NCI-H524 treated with DMSO at 0.1 percent for 48 hours (cell line): Measurements from ENCODE around the gene NPY4R.
"Not testable (repeated sequence)": the region's sequence is repeated elsewhere in the genome, so short reads cannot be mapped to it uniquely, and the experiment has no call there.

Experiments
- DNase-seq: peaks from one replicate; lab custom pipeline; 2025; lab: John Stamatoyannopoulos, UW

Gene NPY4R

DNA sequence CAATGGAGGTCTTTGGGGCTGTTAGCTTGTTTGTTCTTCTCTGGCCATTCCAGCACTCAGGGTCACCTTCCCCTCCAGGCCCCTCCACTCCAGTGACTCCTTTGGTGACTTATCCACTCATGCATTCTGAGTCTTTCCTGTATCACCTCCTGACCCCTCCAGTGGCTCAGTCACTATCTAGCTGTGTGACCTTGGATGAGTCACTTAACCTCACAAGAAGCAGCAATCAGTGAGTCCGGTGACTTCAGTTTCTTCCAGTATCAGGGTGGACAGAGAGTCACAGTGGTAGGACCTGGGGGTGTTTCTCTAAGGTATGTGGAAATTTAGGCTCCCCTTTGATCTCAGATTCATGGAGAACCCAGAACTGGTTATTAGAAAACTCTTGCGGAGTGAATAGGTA is 9.8 kb downstream of the NPY4R start:
- DNase-seq = not testable (repeated sequence)

DNA sequence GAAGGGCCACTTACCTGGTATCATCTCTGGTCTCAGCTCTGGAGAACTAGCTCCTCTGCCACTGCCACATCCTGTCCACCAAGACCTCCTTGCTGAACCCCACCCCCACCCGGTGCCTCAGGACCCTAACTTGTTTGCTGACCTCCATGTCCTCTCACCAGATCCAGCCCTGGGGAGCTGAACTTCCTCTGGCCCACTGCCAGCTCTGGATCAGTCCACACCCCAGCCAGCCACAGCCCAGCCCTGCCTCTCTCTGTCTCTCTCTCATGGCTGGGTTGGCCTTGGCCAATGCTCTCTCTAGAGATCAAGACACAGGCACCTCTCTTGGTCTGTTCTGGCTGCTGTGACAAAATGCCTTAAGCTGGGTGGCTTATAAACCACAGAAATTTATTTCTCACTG is 14.4 kb downstream of the NPY4R start:
- DNase-seq = not testable (repeated sequence)

DNA sequence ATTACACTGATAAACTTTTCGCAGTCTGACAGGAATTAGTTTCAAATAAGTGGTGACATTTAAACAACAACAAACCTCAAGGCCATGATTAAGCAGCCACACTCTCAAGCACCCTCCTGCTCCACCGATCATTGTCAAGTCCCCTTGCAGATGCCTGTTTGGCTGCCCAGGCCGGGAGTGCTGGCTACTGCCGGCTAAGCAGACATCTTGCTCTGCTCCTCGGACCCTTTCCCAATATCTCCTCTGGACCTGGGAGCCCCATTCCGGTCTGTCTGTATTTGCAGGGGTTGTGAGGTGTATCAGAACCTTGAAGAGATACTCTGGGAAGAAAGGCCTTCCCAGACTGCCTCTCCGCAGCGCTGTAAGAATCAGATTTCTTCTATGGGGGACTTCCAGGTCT is 14.9 kb downstream of the NPY4R start:
- DNase-seq = not testable (repeated sequence)

DNA sequence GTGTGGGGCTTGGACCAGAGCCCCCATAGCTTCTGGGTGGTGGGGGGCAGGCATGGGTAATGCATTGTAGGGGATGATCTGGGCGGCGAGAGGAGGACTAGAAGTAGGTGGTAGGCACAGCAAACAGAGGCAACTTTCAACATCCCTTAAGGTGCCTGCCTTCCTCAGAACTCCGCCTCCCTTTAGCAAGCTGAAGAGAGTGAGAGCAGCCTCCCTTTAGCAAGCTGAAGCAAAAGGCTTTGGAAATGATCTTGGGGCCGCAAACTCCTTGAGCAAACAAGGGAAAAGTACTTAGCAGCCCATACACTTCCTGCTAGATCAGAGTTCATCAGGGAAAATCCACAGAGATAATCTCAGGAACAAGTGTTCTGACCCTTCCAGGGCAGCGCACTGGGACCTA is 18.3 kb downstream of the NPY4R start:
- DNase-seq = not testable (repeated sequence)

DNA sequence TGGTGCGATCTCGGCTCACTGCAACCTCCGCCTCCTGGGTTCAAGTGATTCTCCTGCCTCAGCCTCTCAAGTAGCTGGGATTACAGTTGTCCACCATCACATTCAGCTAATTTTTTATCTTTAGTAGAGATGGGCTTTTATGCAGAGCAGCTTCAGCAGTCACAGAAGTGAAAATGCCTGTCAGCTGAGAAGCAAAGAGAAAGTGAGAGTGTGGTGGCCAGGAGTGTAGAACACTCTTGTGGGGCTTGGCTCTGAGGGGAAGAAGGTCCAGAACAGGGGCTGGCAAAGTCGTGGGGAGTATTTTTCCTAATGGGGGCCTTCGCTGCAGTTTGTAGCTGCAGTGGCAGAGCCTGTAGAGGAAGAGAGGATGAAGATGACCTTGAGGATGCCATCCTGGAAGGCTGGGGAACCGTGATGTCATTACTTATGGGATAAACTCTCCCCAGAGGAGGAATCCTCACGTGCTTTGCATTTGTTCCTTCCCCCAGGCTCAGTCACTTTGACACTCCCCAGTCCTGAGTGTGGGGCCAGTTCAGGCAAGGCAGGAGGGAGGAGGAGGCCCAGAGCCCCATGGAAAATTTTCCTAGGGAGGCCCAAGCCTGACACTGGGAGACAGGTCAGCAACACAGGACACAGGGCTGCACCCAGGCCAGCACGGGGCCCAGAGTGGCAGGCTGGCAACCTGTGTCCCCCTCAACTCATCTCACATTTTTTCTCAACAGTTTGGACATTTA is 20.2 kb downstream of the NPY4R start:
- not testable (repeated sequence) for DNase-seq

DNA sequence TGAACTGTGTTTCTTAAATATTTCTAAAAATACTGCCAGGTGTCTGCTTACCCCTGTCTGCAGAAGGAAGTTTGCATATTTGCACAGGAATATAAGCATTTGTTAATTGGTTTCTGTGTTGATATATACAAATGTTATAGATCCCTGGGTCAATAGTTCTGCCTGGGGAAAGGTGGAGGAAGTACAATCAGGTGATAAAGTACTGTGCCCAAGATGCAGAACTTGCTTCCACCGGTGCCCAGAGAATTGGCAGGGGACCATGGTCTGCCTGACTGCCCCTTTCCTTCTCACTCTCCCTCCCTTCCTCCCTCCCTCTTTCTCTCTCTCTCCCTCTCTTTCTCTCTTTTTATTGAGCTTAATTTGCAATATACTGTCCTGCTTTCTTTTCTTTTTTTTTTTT is 22.3 kb downstream of the NPY4R start:
- DNase-seq = not testable (repeated sequence)

DNA sequence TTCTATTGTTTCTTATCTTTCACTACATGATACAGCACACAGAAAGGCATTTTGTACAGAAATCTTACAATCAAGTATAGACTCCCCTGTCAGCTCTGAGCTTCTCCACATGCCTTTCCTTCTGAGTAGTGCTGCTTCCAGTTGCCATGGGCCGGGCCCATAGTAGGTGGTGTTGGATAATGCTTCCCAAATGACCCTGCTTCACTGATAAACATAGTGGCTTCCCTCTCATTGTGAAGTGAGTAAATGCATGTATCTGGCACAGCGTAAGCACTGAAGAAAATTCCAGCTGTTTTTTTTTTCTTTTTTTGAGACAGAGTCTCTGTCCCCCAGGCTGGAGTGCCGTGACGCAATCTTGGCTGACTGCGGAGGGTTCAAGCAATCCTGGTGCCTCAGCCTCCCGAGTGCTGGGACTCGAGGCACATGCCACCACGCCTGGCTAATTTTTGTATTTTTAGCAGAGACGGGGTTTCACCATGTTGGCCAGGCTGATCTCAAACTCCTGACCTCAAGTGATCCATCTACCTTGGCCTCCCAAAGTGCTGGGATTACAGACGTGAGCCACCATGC is 23.0 kb downstream of the NPY4R start:
- DNase-seq = not testable (repeated sequence)

DNA sequence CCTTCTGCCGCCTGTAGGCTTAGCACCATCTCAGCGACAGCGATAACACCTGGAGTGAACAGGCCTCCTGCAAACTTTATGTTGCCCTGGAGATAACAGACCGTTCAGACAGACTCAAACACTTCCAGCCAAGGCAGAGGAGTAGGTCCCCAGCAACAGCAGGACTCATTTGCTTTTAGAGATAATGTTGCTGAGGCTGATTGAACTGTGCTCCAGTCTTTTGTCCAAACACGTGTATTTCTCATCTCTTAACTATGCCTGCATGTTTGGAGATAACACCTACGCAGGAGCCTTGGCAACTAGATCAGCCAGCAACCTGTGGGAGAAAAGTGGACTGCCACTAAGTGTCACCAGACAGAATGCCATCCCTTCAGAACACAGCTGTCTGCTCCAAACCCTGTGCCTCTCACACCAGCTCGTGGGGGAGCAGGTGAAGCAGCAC is 23.9 kb downstream of the NPY4R start:
- not testable (repeated sequence) for DNase-seq

DNA sequence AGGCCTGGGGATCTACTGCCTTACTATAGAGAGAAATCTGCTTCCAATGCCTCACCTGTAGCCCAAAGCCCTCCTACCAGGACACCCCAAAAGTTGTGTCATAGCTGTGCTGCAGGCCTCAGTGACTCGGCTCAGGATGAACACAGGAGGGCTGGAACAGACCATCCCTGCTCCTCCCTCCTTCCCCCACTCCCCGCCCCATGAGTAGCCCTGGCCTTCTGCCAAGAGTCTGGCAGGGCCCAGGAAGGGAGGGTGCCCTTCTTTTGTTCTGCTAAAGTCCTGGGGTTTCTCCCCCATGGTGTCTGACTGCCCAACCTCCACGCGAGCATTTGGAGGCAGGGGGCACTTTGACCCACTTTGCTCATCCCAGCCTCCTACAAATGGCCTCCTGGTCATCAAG is 24.8 kb downstream of the NPY4R start:
- DNase-seq = not testable (repeated sequence)

DNA sequence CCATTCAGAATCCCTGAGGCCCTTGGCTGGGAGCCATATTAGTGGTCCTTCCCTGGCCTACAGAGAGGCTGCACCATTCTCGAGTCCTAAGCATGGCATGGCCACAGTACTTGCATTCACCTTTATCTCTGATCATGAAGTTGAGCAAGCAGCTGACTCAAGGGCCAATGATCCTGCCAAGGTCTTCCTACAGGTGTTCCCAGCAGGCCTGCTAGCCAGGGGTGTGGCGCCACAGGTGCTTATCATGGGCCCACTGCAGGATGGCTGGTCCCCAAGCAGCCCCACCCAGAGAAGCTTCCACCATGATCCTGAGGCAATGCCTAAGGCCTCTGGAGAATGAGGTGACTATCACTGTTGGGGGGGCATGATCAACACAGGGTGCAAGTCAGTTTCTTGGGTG is 42.2 kb downstream of the NPY4R start:
- not testable (repeated sequence) for DNase-seq

DNA sequence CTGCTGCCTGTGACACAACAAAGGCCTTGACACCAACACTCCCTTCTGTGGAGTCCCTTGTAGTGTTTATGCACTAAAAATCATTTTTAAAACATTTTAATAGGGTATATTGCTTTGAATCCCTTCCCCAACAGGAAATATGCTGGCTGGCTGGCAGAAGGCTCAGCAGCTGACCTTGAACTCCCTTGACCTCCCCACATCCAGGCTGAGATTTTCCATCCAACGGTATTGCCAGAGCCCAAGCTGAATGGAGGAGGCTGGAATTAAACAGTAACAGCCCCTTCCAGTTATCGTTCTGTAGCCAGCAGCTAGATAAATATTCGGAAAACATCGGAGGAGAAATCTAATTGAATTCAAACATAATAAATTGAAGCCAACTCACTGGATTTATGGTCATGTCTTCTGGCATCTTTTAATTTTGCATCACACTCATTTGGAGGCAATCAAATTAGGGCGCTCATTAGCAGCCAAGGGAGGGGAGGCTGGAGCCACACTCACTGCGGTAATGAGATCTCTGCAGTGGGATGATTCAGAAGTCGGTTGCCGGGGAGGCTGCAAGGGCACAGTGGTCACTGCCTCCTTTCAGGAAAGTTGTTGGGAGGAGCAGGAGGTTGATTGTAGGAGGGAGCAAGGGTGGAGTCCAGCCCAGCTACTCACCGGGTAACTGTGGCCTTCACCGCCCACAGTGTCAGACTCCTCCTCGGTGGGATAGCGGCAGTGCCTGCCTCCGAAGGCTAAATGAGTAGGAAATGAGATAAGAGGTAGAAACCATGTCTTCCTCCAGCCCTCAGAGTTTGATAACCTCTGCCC is 46.0 kb downstream of the NPY4R start:
- not testable (repeated sequence) for DNase-seq

DNA sequence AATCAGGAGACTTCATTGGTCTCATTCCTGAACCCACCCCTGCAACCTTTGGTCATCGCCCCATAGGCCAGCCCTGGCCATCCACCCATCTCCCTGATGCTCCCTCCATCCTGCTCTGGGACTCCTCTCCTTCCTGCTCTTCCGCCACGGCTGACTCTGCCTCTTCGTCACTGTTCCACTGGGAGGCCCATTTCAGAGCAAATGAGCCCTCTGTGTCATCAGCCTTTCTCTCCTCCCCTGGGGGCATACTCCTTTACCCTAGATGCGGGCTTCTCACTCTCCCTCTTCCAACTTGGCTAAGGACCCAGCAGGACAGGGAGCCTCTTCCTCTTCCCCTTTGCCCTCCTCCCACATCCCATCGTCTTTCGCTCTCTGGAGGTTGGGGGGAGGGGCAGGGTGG is 47.5 kb downstream of the NPY4R start:
- not testable (repeated sequence) for DNase-seq

DNA sequence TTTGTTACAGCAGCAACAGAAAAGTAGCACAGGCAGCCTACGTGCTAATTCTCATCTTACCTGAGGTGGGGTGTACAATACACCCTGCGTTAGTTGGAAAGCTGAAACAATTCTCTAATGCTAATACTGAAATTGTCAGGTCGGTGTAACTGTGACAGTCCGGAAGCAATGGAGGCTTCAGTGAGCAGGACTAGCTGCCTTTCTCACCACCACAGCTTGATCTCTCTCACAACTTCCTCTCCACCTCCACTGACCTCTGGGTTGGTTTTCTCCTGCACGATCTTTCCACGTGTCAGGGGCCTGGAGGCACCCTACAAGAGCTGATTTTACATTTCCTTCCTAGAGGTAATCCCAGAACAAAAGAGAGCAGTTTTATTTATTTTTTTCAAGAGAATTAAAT is 50.5 kb downstream of the NPY4R start:
- not testable (repeated sequence) for DNase-seq

DNA sequence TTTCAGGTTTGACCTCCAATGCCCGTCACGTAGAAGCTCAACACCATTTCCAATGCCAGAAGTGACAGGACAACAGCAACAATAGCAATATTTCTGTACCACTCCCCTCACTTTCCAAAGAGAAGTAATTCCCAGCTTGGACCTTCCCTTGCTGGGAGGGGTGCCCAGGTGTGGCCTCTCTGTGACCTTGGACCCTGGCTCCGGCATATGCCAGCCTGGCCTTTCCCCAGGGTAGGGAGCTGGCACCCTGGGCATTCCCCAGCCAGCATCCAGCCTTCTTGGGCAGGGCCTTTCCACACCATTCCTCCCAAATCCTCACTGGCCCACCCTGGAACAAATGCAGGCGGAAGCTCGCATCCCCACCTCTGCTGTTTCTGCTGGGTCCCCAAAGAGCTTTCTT is 53.1 kb downstream of the NPY4R start:
- not testable (repeated sequence) for DNase-seq

DNA sequence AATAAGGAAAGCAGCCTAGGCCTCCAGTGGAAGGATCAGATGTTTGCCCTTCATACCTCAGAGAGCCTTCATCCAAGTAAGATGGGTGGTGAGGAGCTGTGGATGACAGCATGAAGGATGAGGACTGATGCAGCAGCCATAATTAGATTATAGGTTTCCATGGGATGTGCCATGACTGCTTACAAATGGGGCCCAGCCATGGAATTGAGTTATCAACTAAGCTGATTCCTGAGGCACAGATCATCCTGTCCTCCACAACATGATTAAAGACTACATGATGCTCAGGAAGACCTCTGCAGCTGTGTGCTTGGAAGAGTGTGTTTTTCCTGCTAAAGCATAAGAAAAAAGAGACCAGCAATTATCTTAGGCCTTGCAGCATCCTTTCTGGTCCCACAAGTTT is 54.6 kb downstream of the NPY4R start:
- not testable (repeated sequence) for DNase-seq
